Type B pancreatic cell (in vitro differentiated cells): ENCODE measurements around the gene NPR2. TPM values are rescaled to one million over a fixed set of nuclear protein-coding genes. Genes with fewer than 3 reads are reported as not detected.

Source experiments
- DNase-seq: peaks from one replicate; pipeline ENCODE4 v3.0.0; 2021; ENCODE audit warnings: mixed read lengths; ENCODE audit not compliant: unreplicated experiment; ENCODE audit errors: extremely low spot score
- H3K27ac Mint-ChIP-seq: 2 replicates; pipeline ENCODE4 v1.8.0; 2021; ENCODE audit warnings: mild to moderate bottlenecking, mixed read lengths
- H3K27me3 Mint-ChIP-seq: 2 replicates; pipeline ENCODE4 v1.8.0; 2021; ENCODE audit warnings: mixed read lengths
- H3K36me3 Mint-ChIP-seq: 2 replicates; pipeline ENCODE4 v1.8.0; 2021; ENCODE audit warnings: mixed read lengths
- H3K4me1 Mint-ChIP-seq: one replicate; pipeline ENCODE4 v1.8.0; 2021; ENCODE audit warnings: mixed read lengths; ENCODE audit not compliant: unreplicated experiment
- H3K4me3 Mint-ChIP-seq: 2 replicates; pipeline ENCODE4 v1.8.0; 2021; ENCODE audit warnings: mild to moderate bottlenecking, mixed read lengths
- H3K9me3 Mint-ChIP-seq: 2 replicates; pipeline ENCODE4 v1.8.0; 2021; ENCODE audit warnings: mixed read lengths
- total RNA-seq: library from RNA; stranded (reverse); gene quantifications from 2 replicates; pipeline ENCODE4 v1.2.1, GENCODE V29; 2021; ENCODE audit warnings: low replicate concordance
- TF ChIP-seq, protein P1 (sequence below): fragments of 200-600 bp; sonication (generic); conservative IDR thresholded peaks from 2 replicates; pipeline ENCODE4 v1.5.0; 2021; ENCODE audit warnings: antibody characterized with exemption, mild to moderate bottlenecking

The NPR2 gene
- total RNA-seq, 1 donor from 2014 or later = 23.3 TPM

DNA sequence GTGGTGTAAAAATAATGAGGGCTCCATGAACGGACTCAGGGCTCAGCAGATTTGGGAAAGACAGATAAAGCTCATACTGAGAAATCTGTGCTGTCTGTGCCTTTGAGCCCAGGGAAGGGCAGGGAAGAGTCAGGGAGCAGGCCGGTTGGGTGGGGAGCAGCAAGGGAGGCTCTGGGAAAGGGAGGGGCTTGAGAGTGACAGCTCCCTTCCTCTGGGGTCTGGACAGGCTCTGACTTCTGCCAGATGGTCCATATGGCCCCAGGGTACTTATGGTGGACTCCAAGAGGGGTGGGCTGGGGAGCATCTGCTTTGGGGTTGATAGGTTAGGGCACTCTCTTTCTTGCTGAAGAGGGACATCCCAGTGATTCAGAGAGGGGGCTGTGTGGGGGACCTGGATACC, 2.1 kb downstream of the NPR2 start:
- Mint-ChIP-seq H3K4me1 (peaks cover 31% of the 10 kb centered on the region), H3K27ac (no peak overlapping the region), H3K9me3 (no peaks in the 10 kb centered on the region), H3K36me3 (no peaks in the 10 kb centered on the region), H3K27me3 (peaks cover 7% of the 10 kb centered on the region), H3K4me3 (peak overlapping the region; percentile 3)
- DNase-seq = no peak
- TF ChIP-seq, protein P1, sequence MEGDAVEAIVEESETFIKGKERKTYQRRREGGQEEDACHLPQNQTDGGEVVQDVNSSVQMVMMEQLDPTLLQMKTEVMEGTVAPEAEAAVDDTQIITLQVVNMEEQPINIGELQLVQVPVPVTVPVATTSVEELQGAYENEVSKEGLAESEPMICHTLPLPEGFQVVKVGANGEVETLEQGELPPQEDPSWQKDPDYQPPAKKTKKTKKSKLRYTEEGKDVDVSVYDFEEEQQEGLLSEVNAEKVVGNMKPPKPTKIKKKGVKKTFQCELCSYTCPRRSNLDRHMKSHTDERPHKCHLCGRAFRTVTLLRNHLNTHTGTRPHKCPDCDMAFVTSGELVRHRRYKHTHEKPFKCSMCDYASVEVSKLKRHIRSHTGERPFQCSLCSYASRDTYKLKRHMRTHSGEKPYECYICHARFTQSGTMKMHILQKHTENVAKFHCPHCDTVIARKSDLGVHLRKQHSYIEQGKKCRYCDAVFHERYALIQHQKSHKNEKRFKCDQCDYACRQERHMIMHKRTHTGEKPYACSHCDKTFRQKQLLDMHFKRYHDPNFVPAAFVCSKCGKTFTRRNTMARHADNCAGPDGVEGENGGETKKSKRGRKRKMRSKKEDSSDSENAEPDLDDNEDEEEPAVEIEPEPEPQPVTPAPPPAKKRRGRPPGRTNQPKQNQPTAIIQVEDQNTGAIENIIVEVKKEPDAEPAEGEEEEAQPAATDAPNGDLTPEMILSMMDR = no peak

DNA sequence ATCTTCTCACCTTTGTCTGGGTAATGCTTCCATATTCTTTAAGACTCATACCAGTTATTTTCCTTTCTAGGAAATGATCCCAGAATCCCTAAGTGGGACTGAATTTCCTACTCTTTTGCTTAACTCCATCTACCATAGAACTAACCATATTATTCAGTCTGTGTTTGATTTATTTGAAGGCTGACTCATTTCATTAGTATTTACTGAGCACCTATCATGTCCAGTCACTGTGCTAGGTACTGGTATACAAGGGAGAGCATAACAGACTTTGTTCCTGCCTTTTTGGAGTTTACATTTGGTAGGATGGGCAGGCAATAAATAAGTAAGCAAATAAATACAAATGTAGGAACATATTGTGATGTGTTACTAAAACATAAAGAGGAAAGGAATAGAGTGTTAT, 4.3 kb downstream of the NPR2 start:
- peaks cover 3% of the 10 kb centered on the region for H3K36me3 Mint-ChIP-seq
- H3K4me1 Mint-ChIP-seq = peaks cover 26% of the 10 kb centered on the region
- H3K9me3 Mint-ChIP-seq = no peaks in the 10 kb centered on the region
- TF ChIP-seq, protein P1 = no peak
- no peak overlapping the region for H3K4me3 Mint-ChIP-seq
- peaks cover under 1% of the 10 kb centered on the region for H3K27me3 Mint-ChIP-seq
- no peak for DNase-seq
- H3K27ac Mint-ChIP-seq = peak overlapping the region; percentile 7

DNA sequence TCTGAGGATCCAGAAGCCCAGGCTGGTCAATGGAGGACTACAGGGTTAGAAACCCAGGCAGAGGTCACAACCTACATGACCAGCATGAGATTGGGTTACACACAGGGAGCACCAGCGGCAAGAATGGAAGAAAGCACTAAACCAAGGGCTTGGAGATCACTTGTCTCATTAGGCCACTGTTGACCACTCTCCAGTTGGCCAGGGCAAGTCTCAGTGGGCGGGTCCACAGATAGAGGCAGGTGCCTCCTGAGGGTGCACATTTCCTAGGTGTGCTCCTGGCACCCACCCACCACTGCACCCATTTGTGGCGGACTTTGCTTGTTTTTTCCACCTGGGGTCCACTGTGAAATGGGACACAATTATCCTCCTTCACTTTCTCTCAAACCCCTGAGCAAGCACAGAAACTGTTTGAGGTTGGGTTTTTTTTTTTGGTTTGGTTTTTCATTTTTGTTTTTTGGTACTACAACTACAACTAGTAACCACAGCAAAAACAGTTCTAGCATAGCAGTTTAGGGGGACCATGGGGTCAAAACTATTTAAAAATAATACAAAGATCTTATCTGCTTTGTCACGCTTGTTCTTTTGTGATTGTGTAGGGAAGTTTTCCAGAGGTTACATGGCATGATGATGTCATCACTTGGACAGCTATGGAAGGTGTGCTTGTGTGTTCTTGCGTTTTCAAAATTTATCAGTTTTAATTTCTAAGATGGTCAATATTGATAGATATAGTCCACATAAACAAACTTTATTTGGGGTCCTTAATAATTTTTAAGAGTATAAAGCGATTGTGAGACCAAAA, 6.1 kb downstream of the NPR2 start:
- H3K27me3 Mint-ChIP-seq = no peaks in the 10 kb centered on the region
- H3K4me1 Mint-ChIP-seq = peaks cover 26% of the 10 kb centered on the region
- TF ChIP-seq, protein P1 = no peak
- no peak overlapping the region for H3K4me3 Mint-ChIP-seq
- H3K27ac Mint-ChIP-seq = no peak overlapping the region
- no peak for DNase-seq
- H3K36me3 Mint-ChIP-seq = peaks cover 13% of the 10 kb centered on the region
- no peaks in the 10 kb centered on the region for H3K9me3 Mint-ChIP-seq

DNA sequence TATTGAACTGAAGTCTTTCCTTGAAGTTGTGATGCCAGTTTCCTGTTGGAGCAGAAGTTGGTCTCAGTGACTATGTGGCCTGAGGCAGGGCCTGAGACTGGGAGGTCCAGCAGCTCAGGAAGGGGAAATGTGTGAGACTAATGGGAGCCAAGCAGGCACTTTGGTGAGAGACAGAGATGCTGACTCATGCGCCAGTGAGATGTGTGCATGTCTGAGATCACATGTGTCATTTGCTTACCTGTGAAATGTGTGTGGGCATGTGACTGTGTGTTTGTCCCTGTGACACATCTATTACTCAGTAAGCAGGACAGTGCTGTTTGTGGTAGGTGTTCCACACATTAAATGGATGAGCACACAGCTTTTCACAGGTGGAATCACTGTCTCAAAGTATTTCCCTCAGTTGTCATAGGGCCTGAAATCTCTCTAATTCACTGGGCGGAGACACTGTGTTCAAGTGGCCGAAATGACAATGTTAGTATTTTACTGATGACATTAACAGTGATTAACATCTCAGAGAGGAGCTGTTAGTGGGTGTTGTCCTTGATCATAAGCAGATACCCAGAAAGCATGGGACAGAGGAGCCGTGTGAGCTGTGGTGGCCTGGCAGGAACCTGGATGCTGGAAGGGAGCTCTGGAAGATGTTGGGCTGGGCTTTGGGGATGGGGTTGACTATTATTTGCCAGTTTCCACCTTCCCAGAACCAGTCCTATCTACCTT, 7.4 kb downstream of the NPR2 start:
- no peak overlapping the region for H3K4me3 Mint-ChIP-seq

DNA sequence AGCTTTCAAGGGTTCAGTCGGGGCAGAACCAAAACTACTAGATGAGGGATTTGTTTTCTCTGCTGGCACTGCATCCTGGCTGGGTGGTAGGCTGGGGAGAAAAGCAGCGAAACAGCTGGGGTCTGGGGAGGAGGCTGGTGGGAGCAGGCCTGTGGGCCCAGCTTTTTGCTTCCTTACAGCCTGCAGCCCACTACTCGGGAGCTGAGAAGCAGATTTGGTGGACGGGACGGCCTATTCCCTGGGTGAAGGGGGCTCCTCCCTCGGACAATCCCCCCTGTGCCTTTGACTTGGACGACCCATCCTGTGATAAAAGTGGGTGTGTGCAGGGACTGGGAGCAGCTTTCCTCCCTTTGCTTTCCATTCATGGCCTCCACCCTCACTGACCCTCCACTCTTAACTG, 9.1 kb downstream of the NPR2 start:
- Mint-ChIP-seq H3K4me3 (no peak overlapping the region), H3K27me3 (no peaks in the 10 kb centered on the region), H3K9me3 (no peaks in the 10 kb centered on the region), H3K27ac (peak overlapping the region; percentile 15), H3K36me3 (peaks cover 13% of the 10 kb centered on the region), H3K4me1 (peaks cover 6% of the 10 kb centered on the region)
- TF ChIP-seq, protein P1 = no peak
- DNase-seq = no peak

More for the DNA sequence above, 7.4 kb downstream of the NPR2 start:
- DNase-seq = no peak
- Mint-ChIP-seq H3K27me3 (no peaks in the 10 kb centered on the region), H3K9me3 (no peaks in the 10 kb centered on the region), H3K27ac (peak overlapping the region; percentile 68), H3K36me3 (peaks cover 13% of the 10 kb centered on the region), H3K4me1 (peaks cover 16% of the 10 kb centered on the region)
- TF ChIP-seq, protein P1 = no peak
